Coronary artery (tissue), 2 donors: ENCODE data around the gene NBEA.

Source experiments
- DNase-seq: peaks from one replicate; pipeline ENCODE4 v3.0.0-alpha.2; 2017; ENCODE audit warnings: low spot score
- H3K27ac ChIP-seq, 2 donors: fragments of 200-600 bp; sonication (generic); one replicate each; pipeline ENCODE4 v1.5.1; 2016 to 2019
- H3K4me3 ChIP-seq: fragments of 200-600 bp; sonication (generic); 2 replicates; pipeline ENCODE4 v1.5.1; 2016; ENCODE audit warnings: mild to moderate bottlenecking, moderate library complexity
- TF ChIP-seq, protein P1 (sequence below): fragments of 200-600 bp; sonication (generic); IDR thresholded peaks from one replicate; pipeline ENCODE4 v1.5.1; 2019; ENCODE audit warnings: antibody characterized with exemption

NBEA gene

DNA sequence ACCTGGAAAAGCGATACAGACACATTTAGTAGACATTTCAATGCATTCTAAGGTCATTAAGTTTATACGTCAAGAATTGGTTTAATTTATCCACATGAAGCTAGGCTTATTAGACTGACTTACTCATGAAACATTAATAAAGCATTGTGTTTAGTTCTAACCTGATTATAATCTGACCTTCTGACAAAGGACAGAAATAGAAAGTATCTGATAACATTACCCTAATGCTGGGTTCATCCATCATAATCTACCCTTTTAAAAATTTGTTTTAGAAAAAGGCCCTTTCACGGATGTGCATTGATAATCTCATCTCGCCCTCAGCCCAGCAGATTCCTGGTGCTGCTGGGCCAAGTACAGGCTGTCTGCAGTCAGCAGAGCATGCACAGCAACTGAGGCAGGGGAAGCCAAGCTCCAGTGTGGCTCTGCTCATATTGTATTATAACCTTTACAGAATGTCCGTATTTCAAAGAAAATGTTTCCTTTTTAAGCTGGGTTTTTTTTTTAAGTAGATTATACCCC, 676.6 kb downstream of the NBEA start:
- H3K27ac ChIP-seq: no peak overlapping the region
- TF ChIP-seq, protein P1, sequence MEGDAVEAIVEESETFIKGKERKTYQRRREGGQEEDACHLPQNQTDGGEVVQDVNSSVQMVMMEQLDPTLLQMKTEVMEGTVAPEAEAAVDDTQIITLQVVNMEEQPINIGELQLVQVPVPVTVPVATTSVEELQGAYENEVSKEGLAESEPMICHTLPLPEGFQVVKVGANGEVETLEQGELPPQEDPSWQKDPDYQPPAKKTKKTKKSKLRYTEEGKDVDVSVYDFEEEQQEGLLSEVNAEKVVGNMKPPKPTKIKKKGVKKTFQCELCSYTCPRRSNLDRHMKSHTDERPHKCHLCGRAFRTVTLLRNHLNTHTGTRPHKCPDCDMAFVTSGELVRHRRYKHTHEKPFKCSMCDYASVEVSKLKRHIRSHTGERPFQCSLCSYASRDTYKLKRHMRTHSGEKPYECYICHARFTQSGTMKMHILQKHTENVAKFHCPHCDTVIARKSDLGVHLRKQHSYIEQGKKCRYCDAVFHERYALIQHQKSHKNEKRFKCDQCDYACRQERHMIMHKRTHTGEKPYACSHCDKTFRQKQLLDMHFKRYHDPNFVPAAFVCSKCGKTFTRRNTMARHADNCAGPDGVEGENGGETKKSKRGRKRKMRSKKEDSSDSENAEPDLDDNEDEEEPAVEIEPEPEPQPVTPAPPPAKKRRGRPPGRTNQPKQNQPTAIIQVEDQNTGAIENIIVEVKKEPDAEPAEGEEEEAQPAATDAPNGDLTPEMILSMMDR: no peak

DNA sequence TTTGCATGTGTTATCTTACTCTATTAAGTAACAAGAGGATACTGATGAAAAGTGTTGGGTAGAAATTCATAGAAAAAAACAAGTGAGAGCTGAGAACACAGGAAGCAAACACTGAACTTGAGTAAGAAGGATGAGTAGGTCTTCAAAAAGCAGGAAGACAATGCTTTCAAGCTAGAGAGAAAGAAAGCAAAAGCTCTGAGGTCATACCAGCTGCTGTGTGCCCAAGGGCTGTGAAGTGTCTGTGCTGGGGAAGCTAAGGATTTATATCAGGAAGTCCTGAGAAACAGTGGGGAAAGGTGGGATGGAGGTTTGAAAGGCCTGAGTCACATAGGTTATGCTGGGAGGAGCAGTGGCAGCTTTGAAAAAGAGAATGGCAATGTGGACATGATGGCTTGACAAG, 679.9 kb downstream of the NBEA start:
- Histone ChIP-seq H3K27ac (no peak overlapping the region), H3K4me3 (no peak overlapping the region)
- no peak for DNase-seq
- TF ChIP-seq, protein P1: no peak

More for the DNA sequence above, 676.6 kb downstream of the NBEA start:
- no peak for DNase-seq
- H3K4me3 ChIP-seq: no peak overlapping the region

DNA sequence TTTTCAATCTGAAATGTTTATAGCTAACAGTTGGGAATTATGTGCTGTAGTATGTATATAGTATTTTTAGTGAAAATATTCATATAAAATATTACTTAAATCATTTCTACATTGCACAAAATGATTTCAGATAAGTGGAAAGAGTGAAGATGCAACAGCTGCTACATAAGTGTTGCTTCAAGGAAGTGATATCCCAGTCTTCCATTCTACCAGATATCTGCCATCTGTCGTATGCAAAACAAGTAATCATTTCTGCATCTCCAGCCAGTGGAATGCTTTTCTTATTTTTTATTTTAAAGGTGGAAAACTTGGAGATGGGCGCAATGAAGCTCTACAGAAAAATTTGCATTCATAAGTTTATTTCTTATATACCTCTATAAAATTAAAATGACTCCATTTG, 687.0 kb downstream of the NBEA start:
- DNase-seq: no peak
- Histone ChIP-seq H3K4me3 (no peak overlapping the region), H3K27ac (no peak overlapping the region)
- TF ChIP-seq, protein P1: no peak

DNA sequence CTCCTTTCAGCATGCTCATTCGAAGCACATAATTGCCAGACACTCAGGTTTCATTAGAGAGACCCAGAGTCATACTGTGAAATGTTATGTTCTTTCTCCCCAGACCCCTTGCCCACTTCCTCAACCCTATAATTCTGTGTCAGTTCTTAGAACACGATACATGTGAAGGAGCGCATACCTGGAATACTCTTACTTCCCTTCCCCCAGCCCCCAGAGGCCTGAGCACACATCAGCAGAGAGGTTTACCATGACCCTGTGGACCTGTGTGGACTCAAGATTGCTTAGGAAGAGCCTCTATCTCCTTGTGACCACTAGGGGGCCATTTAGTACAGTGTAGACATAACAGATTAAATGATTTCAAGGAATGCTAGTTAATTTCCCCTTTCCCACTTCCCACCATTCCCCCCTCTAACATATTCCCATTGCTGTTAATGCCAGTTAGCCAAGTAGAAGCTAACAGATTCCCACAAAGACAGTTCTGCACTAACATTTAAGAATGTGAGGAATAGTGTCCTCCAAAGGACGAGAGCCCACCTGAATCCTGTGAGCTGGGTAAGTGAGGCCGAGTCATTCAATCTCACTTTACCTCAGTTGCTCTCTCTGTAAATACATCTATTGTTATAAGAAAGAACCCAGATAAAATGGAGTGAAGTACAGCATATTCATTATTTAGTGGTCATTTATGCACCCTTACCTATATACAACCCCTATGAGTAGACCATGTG, 688.6 kb downstream of the NBEA start:
- DNase-seq: no peak
- H3K4me3 ChIP-seq: no peak overlapping the region
- TF ChIP-seq, protein P1: no peak
- no peak overlapping the region for H3K27ac ChIP-seq

DNA sequence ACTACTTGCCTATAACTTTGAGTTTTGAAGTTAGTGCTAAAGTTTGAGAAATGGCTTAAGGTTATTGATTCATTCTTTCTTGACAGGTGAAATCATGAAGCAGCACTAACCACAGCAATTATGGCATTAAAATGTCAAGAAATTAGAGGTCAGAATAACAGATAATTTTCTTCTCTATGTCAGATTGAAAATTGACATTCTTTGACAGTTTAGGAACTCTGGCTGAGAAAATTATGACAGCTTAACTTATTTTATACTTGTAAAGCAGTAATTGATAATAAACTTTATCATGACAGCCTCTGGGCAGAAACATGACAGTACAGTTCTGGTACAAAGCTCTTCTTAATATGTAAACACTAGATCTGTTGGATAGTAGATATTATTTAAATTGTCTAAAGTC, 689.6 kb downstream of the NBEA start:
- no peak overlapping the region for H3K27ac ChIP-seq
- no peak overlapping the region for H3K4me3 ChIP-seq
- TF ChIP-seq, protein P1: no peak
- DNase-seq: no peak

DNA sequence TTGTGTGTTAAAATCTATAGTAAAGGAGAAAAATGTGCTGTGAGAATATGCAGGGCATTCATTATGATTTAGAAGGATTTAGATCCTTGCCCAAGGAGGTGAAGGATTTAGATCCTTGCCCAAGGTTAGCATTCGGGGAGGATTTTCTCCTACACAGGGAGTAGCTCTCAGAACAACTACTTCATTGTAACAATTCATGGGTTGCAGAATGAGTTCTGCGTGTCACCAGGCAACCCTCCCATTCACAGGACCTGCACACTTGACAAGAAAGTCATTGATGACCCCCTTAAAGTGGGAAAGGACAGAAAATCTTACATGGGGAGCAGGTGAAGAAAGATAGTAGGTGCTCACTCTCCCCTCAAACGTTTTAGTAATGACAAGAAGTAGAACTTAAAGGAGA, 701.6 kb downstream of the NBEA start:
- TF ChIP-seq, protein P1: no peak
- Histone ChIP-seq H3K4me3 (no peak overlapping the region), H3K27ac (no peak overlapping the region)
- DNase-seq: no peak
